ENCODE results near the gene HS1BP3.

Gene HS1BP3

GRCh38 chr2:20580690-20581437 is 70.0 kb downstream of the HS1BP3 start:
- no peak for DNase-seq

- DNase-seq, result no peak
Measured at GRCh38 chr2:20579866-20580265, 71.0 kb downstream of the HS1BP3 start.

- DNase-seq, result no peak
Measured at GRCh38 chr2:20578895-20579825, 71.7 kb downstream of the HS1BP3 start.

GRCh38 chr2:20578266-20578894 is 72.5 kb downstream of the HS1BP3 start:
- DNase-seq, result no peak

- no peak for DNase-seq
Measured at GRCh38 chr2:20577495-20578235, 73.2 kb downstream of the HS1BP3 start.

GRCh38 chr2:20576598-20577115 is 74.2 kb downstream of the HS1BP3 start:
- no peak for DNase-seq

- no peak for DNase-seq
Measured at GRCh38 chr2:20575935-20576597, 74.8 kb downstream of the HS1BP3 start.

- no peak for DNase-seq
Measured at GRCh38 chr2:20575414-20575813, 75.5 kb downstream of the HS1BP3 start.

GRCh38 chr2:20574930-20575329 is 76.0 kb downstream of the HS1BP3 start:
- DNase-seq, result no peak

GRCh38 chr2:20574423-20574911 is 76.4 kb downstream of the HS1BP3 start:
- no peak for DNase-seq

GRCh38 chr2:20573620-20574422 is 77.1 kb downstream of the HS1BP3 start:
- DNase-seq, result no peak

GRCh38 chr2:20572221-20572620 is 78.7 kb downstream of the HS1BP3 start:
- no peak for DNase-seq

- no peak for DNase-seq
Measured at GRCh38 chr2:20571644-20572215, 79.2 kb downstream of the HS1BP3 start.

GRCh38 chr2:20571231-20571630 is 79.7 kb downstream of the HS1BP3 start:
- no peak for DNase-seq

- no peak for DNase-seq
Measured at GRCh38 chr2:20570249-20570648, 80.6 kb downstream of the HS1BP3 start.

- DNase-seq, result no peak
Measured at GRCh38 chr2:20569464-20570223, 81.3 kb downstream of the HS1BP3 start.

GRCh38 chr2:20568501-20569463 is 82.1 kb downstream of the HS1BP3 start:
- no peak for DNase-seq

GRCh38 chr2:20567926-20568179 is 83.0 kb downstream of the HS1BP3 start:
- DNase-seq, result no peak

Data from bone marrow (tissue), 2 donors.